ENCODE data around the gene ADSL. TPM values are rescaled to one million over a fixed set of nuclear protein-coding genes. Genes with fewer than 3 reads are reported as not detected.
A peak's percentile ranks its signal among the peaks of the same experiment; 100 is the strongest.

ADSL gene
- total RNA-seq, 1 donor, result 107 TPM

- H3K4me3 ChIP-seq (ENCODE audit: low read depth, low read length), result no peak overlapping the region
- no peak for DNase-seq (ENCODE audit: low read depth)
- no peak for TF ChIP-seq CTCF (IDR thresholded peaks at IDR 0.05; ENCODE audit: insufficient read depth, low read length)
Observed at GRCh38 chr22:40409613-40410113, 63.4 kb downstream of the ADSL start.

- no peak for DNase-seq (ENCODE audit: low read depth)
- no peak for TF ChIP-seq CTCF (IDR thresholded peaks at IDR 0.05; ENCODE audit: insufficient read depth, low read length)
- H3K4me3 ChIP-seq (ENCODE audit: low read depth, low read length), result no peak overlapping the region
Observed at GRCh38 chr22:40410272-40410671, 64.0 kb downstream of the ADSL start.

GRCh38 chr22:40410731-40411505 is 64.6 kb downstream of the ADSL start:
- no peak for TF ChIP-seq CTCF (IDR thresholded peaks at IDR 0.05; ENCODE audit: insufficient read depth, low read length)
- H3K4me3 ChIP-seq (ENCODE audit: low read depth, low read length), result no peak overlapping the region
- DNase-seq (ENCODE audit: low read depth), result no peak

- H3K4me3 ChIP-seq (ENCODE audit: low read depth, low read length), result no peak overlapping the region
- no peak for DNase-seq (ENCODE audit: low read depth)
- no peak for TF ChIP-seq CTCF (IDR thresholded peaks at IDR 0.05; ENCODE audit: insufficient read depth, low read length)
Observed at GRCh38 chr22:40411506-40411861, 65.2 kb downstream of the ADSL start.

GRCh38 chr22:40412441-40412840 is 66.1 kb downstream of the ADSL start:
- TF ChIP-seq CTCF (IDR thresholded peaks at IDR 0.05; ENCODE audit: insufficient read depth, low read length), result no peak
- no peak for DNase-seq (ENCODE audit: low read depth)
- H3K4me3 ChIP-seq (ENCODE audit: low read depth, low read length), result no peak overlapping the region

- no peak for DNase-seq (ENCODE audit: low read depth)
- no peak for TF ChIP-seq CTCF (IDR thresholded peaks at IDR 0.05; ENCODE audit: insufficient read depth, low read length)
Observed at GRCh38 chr22:40413873-40414272, 67.6 kb downstream of the ADSL start.

GRCh38 chr22:40414311-40414710 is 68.0 kb downstream of the ADSL start:
- DNase-seq (ENCODE audit: low read depth), result peak; percentile 9
- no peak overlapping the region for H3K4me3 ChIP-seq (ENCODE audit: low read depth, low read length)
- no peak for TF ChIP-seq CTCF (IDR thresholded peaks at IDR 0.05; ENCODE audit: insufficient read depth, low read length)

More at GRCh38 chr22:40413873-40414272, 67.6 kb downstream of the ADSL start:
- no peak overlapping the region for H3K4me3 ChIP-seq (ENCODE audit: low read depth, low read length)
